GM19324 (cell line): Measurements from ENCODE around the gene TUBA3E.
"Not testable (repeated sequence)": the region's sequence is repeated elsewhere in the genome, so short reads cannot be mapped to it uniquely, and the experiment has no call there.

Experiments used
- ATAC-seq: cut with Tn5 transposase; IDR thresholded peaks from one replicate; pipeline ENCODE4 v1.9.1; 2021; ENCODE audit warnings: mild to moderate bottlenecking, moderate library complexity; ENCODE audit not compliant: unreplicated experiment, low FRiP score

TUBA3E gene

GRCh38 chr2:130192451-130192850 lies 5.8 kb downstream of the TUBA3E start:
- not testable (repeated sequence) for ATAC-seq

GRCh38 chr2:130191319-130191718 lies 6.9 kb downstream of the TUBA3E start:
- ATAC-seq, result not testable (repeated sequence)

- ATAC-seq, result no peak
Measured at GRCh38 chr2:130190237-130190636, 8.0 kb downstream of the TUBA3E start.

GRCh38 chr2:130188958-130189357 lies 9.3 kb downstream of the TUBA3E start:
- not testable (repeated sequence) for ATAC-seq

GRCh38 chr2:130187859-130188792 lies 10.1 kb downstream of the TUBA3E start:
- ATAC-seq, result not testable (repeated sequence)

- no peak for ATAC-seq
Measured at GRCh38 chr2:130187268-130187667, 11.0 kb downstream of the TUBA3E start.

- no peak for ATAC-seq
Measured at GRCh38 chr2:130186391-130186790, 11.8 kb downstream of the TUBA3E start.

GRCh38 chr2:130185896-130186295 lies 12.3 kb downstream of the TUBA3E start:
- ATAC-seq, result no peak

GRCh38 chr2:130185436-130185835 lies 12.8 kb downstream of the TUBA3E start:
- ATAC-seq, result no peak

- ATAC-seq, result no peak
Measured at GRCh38 chr2:130183512-130184373, 14.5 kb downstream of the TUBA3E start.

- peak; percentile 8 for ATAC-seq
Measured at GRCh38 chr2:130182826-130183511, 15.3 kb downstream of the TUBA3E start.

- peak; percentile 86 for ATAC-seq
Measured at GRCh38 chr2:130181880-130182682, 16.2 kb downstream of the TUBA3E start, which contains the start of gene MZT2B. TSS of gene MZT2B (plus strand) at chr2:130182262. CDS start at chr2:130182283, 21 bp downstream.

GRCh38 chr2:130181325-130181879 lies 16.8 kb downstream of the TUBA3E start, which contains the start of gene SMPD4:
TSS of gene SMPD4 (minus strand) at chr2:130181602. CDS start at chr2:130176592, 5,010 bp downstream.
- peak; percentile 66 for ATAC-seq

GRCh38 chr2:130180404-130181324 lies 17.6 kb downstream of the TUBA3E start:
- not testable (repeated sequence) for ATAC-seq

- not testable (repeated sequence) for ATAC-seq
Measured at GRCh38 chr2:130174866-130175265, 23.4 kb downstream of the TUBA3E start.

GRCh38 chr2:130169896-130170295 lies 28.3 kb downstream of the TUBA3E start:
- ATAC-seq, result no peak

- not testable (repeated sequence) for ATAC-seq
Measured at GRCh38 chr2:130169163-130169562, 29.1 kb downstream of the TUBA3E start.

- not testable (repeated sequence) for ATAC-seq
Measured at GRCh38 chr2:130166611-130167010, 31.6 kb downstream of the TUBA3E start.
